H9 (cell line): Measurements from ENCODE around the gene SEMA7A. TPM values are rescaled to one million over a fixed set of nuclear protein-coding genes. Genes with fewer than 3 reads are reported as not detected.

Experiments
- DNase-seq: peaks from one replicate; pipeline ENCODE4 v3.0.0-alpha.2; 2017
- H2AFZ ChIP-seq: one replicate; pipeline ENCODE4 v1.6.1; 2013; ENCODE audit warnings: mild to moderate bottlenecking, low read length, control low read depth, moderate library complexity
- H2AK5ac ChIP-seq: 2 replicates; pipeline ENCODE4 v1.6.1; 2013; ENCODE audit warnings: low read length, control low read depth, mixed read lengths; ENCODE audit not compliant: insufficient read length
- H2BK120ac ChIP-seq: one replicate; pipeline ENCODE4 v1.6.1; 2013; ENCODE audit warnings: low read depth, mild to moderate bottlenecking, low read length, control low read depth, inconsistent platforms; ENCODE audit not compliant: poor library complexity, severe bottlenecking
- H2BK12ac ChIP-seq: 2 replicates; pipeline ENCODE4 v1.6.1; 2013; ENCODE audit warnings: low read length, control low read depth, mixed read lengths, low read depth; ENCODE audit not compliant: insufficient read length
- H2BK15ac ChIP-seq: 2 replicates; pipeline ENCODE4 v1.6.1; 2013; ENCODE audit warnings: low read depth, low read length, control low read depth
- H2BK20ac ChIP-seq: one replicate; pipeline ENCODE4 v1.6.1; 2013; ENCODE audit warnings: low read depth, mild to moderate bottlenecking, low read length, control low read depth, inconsistent platforms; ENCODE audit not compliant: poor library complexity, severe bottlenecking
- H2BK5ac ChIP-seq: 2 replicates; pipeline ENCODE4 v1.6.1; 2013; ENCODE audit warnings: low read length, control low read depth, mixed read lengths; ENCODE audit not compliant: insufficient read length
- H3K14ac ChIP-seq: 2 replicates; pipeline ENCODE4 v1.6.1; 2013; ENCODE audit warnings: low read length, control low read depth; ENCODE audit not compliant: insufficient read depth
- H3K18ac ChIP-seq: 2 replicates; pipeline ENCODE4 v1.6.1; 2013; ENCODE audit warnings: low read depth, mild to moderate bottlenecking, mixed read lengths, low read length, control low read depth; ENCODE audit not compliant: insufficient read length
- H3K23ac ChIP-seq: 2 replicates; pipeline ENCODE4 v1.6.1; 2013; ENCODE audit warnings: low read length, control low read depth, mixed read lengths, low read depth; ENCODE audit not compliant: insufficient read length
- H3K23me2 ChIP-seq: 2 replicates; pipeline ENCODE4 v1.6.1; 2013; ENCODE audit warnings: low read depth, mild to moderate bottlenecking, mixed read lengths, low read length, control low read depth; ENCODE audit not compliant: insufficient read length, poor library complexity, severe bottlenecking
- H3K27ac ChIP-seq: 2 replicates; pipeline ENCODE4 v1.5.1; 2013; ENCODE audit warnings: low read length, control low read depth, mixed read lengths, low read depth; ENCODE audit not compliant: insufficient read length
- H3K27me3 ChIP-seq: 2 replicates; pipeline ENCODE4 v1.6.1; 2013; ENCODE audit warnings: low read length, control low read depth, inconsistent platforms; ENCODE audit not compliant: insufficient read depth
- H3K4ac ChIP-seq: 2 replicates; pipeline ENCODE4 v1.6.1; 2013; ENCODE audit warnings: low read depth, mild to moderate bottlenecking, control low read depth, inconsistent platforms, low read length, moderate library complexity
- H3K4me1 ChIP-seq: 2 replicates; pipeline ENCODE4 v1.6.1; 2013; ENCODE audit warnings: low read length, control low read depth, inconsistent platforms; ENCODE audit not compliant: insufficient read depth
- H3K4me2 ChIP-seq: 2 replicates; pipeline ENCODE4 v1.6.1; 2013; ENCODE audit warnings: low read length, control low read depth, mixed read lengths; ENCODE audit not compliant: insufficient read length, insufficient read depth
- H3K56ac ChIP-seq: 2 replicates; pipeline ENCODE4 v1.6.1; 2013; ENCODE audit warnings: low read depth, mild to moderate bottlenecking, mixed read lengths, low read length, control low read depth; ENCODE audit not compliant: insufficient read length
- H3K79me1 ChIP-seq: 2 replicates; pipeline ENCODE4 v1.6.1; 2013; ENCODE audit warnings: low read depth, mild to moderate bottlenecking, moderate library complexity, low read length, control low read depth, inconsistent platforms; ENCODE audit not compliant: insufficient read depth, poor library complexity, severe bottlenecking
- H3K79me2 ChIP-seq: 2 replicates; pipeline ENCODE4 v1.6.1; 2013; ENCODE audit warnings: low read length, control low read depth, inconsistent platforms; ENCODE audit not compliant: insufficient read depth
- H3K9ac ChIP-seq: 2 replicates; pipeline ENCODE4 v1.6.1; 2013; ENCODE audit warnings: low read length, control low read depth, mixed read lengths; ENCODE audit not compliant: insufficient read length; ENCODE audit errors: extremely low read depth
- H3K9me3 ChIP-seq: one replicate; pipeline ENCODE4 v1.6.1; 2013; ENCODE audit warnings: low read depth, low read length, inconsistent platforms; ENCODE audit not compliant: control insufficient read depth
- H3T11ph ChIP-seq: one replicate; pipeline ENCODE4 v1.6.1; 2013; ENCODE audit warnings: mild to moderate bottlenecking, low read length, control low read depth, inconsistent platforms
- H4K20me1 ChIP-seq: one replicate; pipeline ENCODE4 v1.6.1; 2013; ENCODE audit not compliant: control insufficient read depth, insufficient read length, insufficient read depth
- H4K5ac ChIP-seq: 2 replicates; pipeline ENCODE4 v1.6.1; 2013; ENCODE audit warnings: low read depth, mild to moderate bottlenecking, mixed read lengths, low read length, control low read depth; ENCODE audit not compliant: insufficient read length
- H4K8ac ChIP-seq: replicated peaks from 2 replicates; pipeline ENCODE4 v1.6.1; 2013; ENCODE audit warnings: low read length, control low read depth, mixed read lengths, low read depth; ENCODE audit not compliant: insufficient read length
- H4K91ac ChIP-seq: 2 replicates; pipeline ENCODE4 v1.6.1; 2013; ENCODE audit warnings: low read depth, mild to moderate bottlenecking, moderate library complexity, mixed read lengths, low read length, control low read depth; ENCODE audit not compliant: insufficient read length
- H3K27ac Mint-ChIP-seq, 3 experiments: 2 replicates in 2 of 3; 3 replicates in 1 of 3; pipeline ENCODE4 v1.8.0; 2020 to 2021; ENCODE audit warnings: mixed read lengths in 3 of 3, mild to moderate bottlenecking in 1 of 3, moderate library complexity in 1 of 3
- H3K27me3 Mint-ChIP-seq: 2 replicates; pipeline ENCODE4 v1.8.0; 2021; ENCODE audit warnings: low read depth, mild to moderate bottlenecking, moderate library complexity, mixed read lengths
- H3K36me3 Mint-ChIP-seq, 3 experiments: 2 replicates in 2 of 3; 3 replicates in 1 of 3; pipeline ENCODE4 v1.8.0; 2020 to 2021; ENCODE audit warnings: low read depth in 3 of 3, mixed read lengths in 3 of 3; ENCODE audit not compliant: insufficient read depth in 1 of 3
- H3K4me1 Mint-ChIP-seq, 2 experiments: 2 replicates each; pipeline ENCODE4 v1.8.0; 2020; ENCODE audit warnings: mixed read lengths in 2 of 2
- H3K4me3 Mint-ChIP-seq, 2 experiments: 2 replicates in 1 of 2; 3 replicates in 1 of 2; pipeline ENCODE4 v1.8.0; 2020 to 2021; ENCODE audit warnings: mild to moderate bottlenecking in 2 of 2, mixed read lengths in 2 of 2, moderate library complexity in 1 of 2
- H3K9me3 Mint-ChIP-seq, 2 experiments: 2 replicates in 1 of 2; 3 replicates in 1 of 2; pipeline ENCODE4 v1.8.0; 2020; ENCODE audit warnings: mild to moderate bottlenecking in 2 of 2, mixed read lengths in 2 of 2, moderate library complexity in 1 of 2
- CTCF ChIP-seq: fragments of 200-600 bp; sonication (generic); conservative IDR thresholded peaks from 3 replicates; pipeline ENCODE4 v1.8.0; 2021; ENCODE audit warnings: antibody characterized with exemption, mild to moderate bottlenecking
- WGBS: extraction: QIAGEN DNeasy Blood & Tissue Kit; methylation state at CpG from one replicate; pipeline ENCODE4 v1.1.7; 2013; ENCODE audit warnings: missing lambda C conversion rate, low lambda C conversion rate, mixed read lengths; ENCODE audit not compliant: insufficient read length; ENCODE audit errors: extremely low coverage; 5-methylcytosine and 5-hydroxymethylcytosine counted together
- total RNA-seq: library from RNA; stranded (reverse); gene quantifications from 2 replicates; pipeline ENCODE4 v1.2.1, GENCODE V29; 2021

The SEMA7A gene
- total RNA-seq, 1 experiment from 2014 or later: 5.7 TPM

GRCh38 chr15:74432271-74432967 lies 1.3 kb downstream of the SEMA7A start:
- peaks cover 48% of the 10 kb centered on the region for H3K27me3 Mint-ChIP-seq
- no peaks in the 10 kb centered on the region for H3K9me3 ChIP-seq
- H4K5ac ChIP-seq: no peak overlapping the region
- no peak overlapping the region for H3K14ac ChIP-seq
- H3K18ac ChIP-seq: no peak overlapping the region
- no peak overlapping the region for H2BK20ac ChIP-seq
- no peak for TF ChIP-seq CTCF
- no peak overlapping the region; a peak in 1 of 7 replicates for H3K27ac Mint-ChIP-seq
- H3K79me1 ChIP-seq: no peaks in the 10 kb centered on the region
- no peak overlapping the region for H2AFZ ChIP-seq
- no peak overlapping the region for H2BK12ac ChIP-seq
- no peak overlapping the region for H4K91ac ChIP-seq
- no peak overlapping the region for H2AK5ac ChIP-seq
- no peak overlapping the region for H2BK5ac ChIP-seq
- no peak overlapping the region for H2BK15ac ChIP-seq
- no peaks in the 10 kb centered on the region for H4K20me1 ChIP-seq
- H3K23ac ChIP-seq: no peak overlapping the region
- H3K9me3 Mint-ChIP-seq: no peaks in the 10 kb centered on the region; a peak in 1 of 5 replicates
- no peak overlapping the region for H3T11ph ChIP-seq
- peak overlapping the region; percentile 61 to 82 for H3K4me3 Mint-ChIP-seq
- no peak overlapping the region for H3K56ac ChIP-seq
- no peak overlapping the region for H3K4ac ChIP-seq
- DNase-seq: no peak
- H3K23me2 ChIP-seq: peaks cover 3% of the 10 kb centered on the region
- peak overlapping the region; percentile 41 for H3K4me2 ChIP-seq
- H4K8ac ChIP-seq: no peak overlapping the region
- no peak overlapping the region for H2BK120ac ChIP-seq
- no peak overlapping the region for H3K9ac ChIP-seq
- no peak overlapping the region for H3K27ac ChIP-seq
- WGBS: no CpG with 5 or more reads among the region's 21 CpGs
- no peaks in the 10 kb centered on the region; the same call in 1 of the 2 replicates for H3K27me3 ChIP-seq
- H3K36me3 Mint-ChIP-seq: no peaks in the 10 kb centered on the region; a peak in 1 of 7 replicates
- peaks cover 23 to 43% of the 10 kb centered on the region in 2 experiments for H3K4me1 Mint-ChIP-seq
- H3K79me2 ChIP-seq: peaks cover 3% of the 10 kb centered on the region; the same call in 1 of the 2 replicates
- peaks cover 3% of the 10 kb centered on the region; the same call in 1 of the 2 replicates for H3K4me1 ChIP-seq
